NAMALWA (cell line): ENCODE data around the gene KHDRBS1.
"Not testable (repeated sequence)": the region's sequence is repeated elsewhere in the genome, so short reads cannot be mapped to it uniquely, and the experiment has no call there.

Source experiments
- DNase-seq: peaks from one replicate; pipeline ENCODE4 v3.0.0-alpha.2; 2015; ENCODE audit warnings: low spot score

KHDRBS1 gene

GRCh38 chr1:32013386-32014198 is at the start of gene KHDRBS1:
Gene KHDRBS1, plus strand, starts transcription at chr1:32013868. Its CDS starts 128 bp downstream, at chr1:32013996.
- peak; percentile 100 for DNase-seq

GRCh38 chr1:31970873-31971272 is 42.8 kb upstream of the KHDRBS1 start:
- DNase-seq = no peak

GRCh38 chr1:31976401-31976800 is 37.3 kb upstream of the KHDRBS1 start:
- no peak for DNase-seq

GRCh38 chr1:31977385-31978131 is 36.1 kb upstream of the KHDRBS1 start:
- DNase-seq = peak; percentile 47

- no peak for DNase-seq
Measured at GRCh38 chr1:31978843-31979400, 34.7 kb upstream of the KHDRBS1 start.

- DNase-seq = peak; percentile 63
Measured at GRCh38 chr1:31980835-31981455, 32.7 kb upstream of the KHDRBS1 start.

- no peak for DNase-seq
Measured at GRCh38 chr1:31981456-31981839, 32.2 kb upstream of the KHDRBS1 start.

- DNase-seq = peak; percentile 17
Measured at GRCh38 chr1:31981972-31982371, 31.7 kb upstream of the KHDRBS1 start.

GRCh38 chr1:31984419-31985347 is 29.0 kb upstream of the KHDRBS1 start:
- DNase-seq = peak; percentile 76

GRCh38 chr1:31985430-31985829 is 28.2 kb upstream of the KHDRBS1 start:
- DNase-seq = peak; percentile 83

- no peak for DNase-seq
Measured at GRCh38 chr1:31987135-31987619, 26.5 kb upstream of the KHDRBS1 start.

- no peak for DNase-seq
Measured at GRCh38 chr1:31989964-31990363, 23.7 kb upstream of the KHDRBS1 start.

- peak; percentile 43 for DNase-seq
Measured at GRCh38 chr1:31991182-31991581, 22.5 kb upstream of the KHDRBS1 start.

GRCh38 chr1:31995263-31995662 is 18.4 kb upstream of the KHDRBS1 start:
- DNase-seq = no peak

GRCh38 chr1:31996121-31996520 is 17.5 kb upstream of the KHDRBS1 start:
- DNase-seq = not testable (repeated sequence)

- DNase-seq = no peak
Measured at GRCh38 chr1:32001863-32002262, 11.8 kb upstream of the KHDRBS1 start.

- not testable (repeated sequence) for DNase-seq
Measured at GRCh38 chr1:32002285-32002684, 11.4 kb upstream of the KHDRBS1 start.

- peak; percentile 53 for DNase-seq
Measured at GRCh38 chr1:32005522-32005921, 8.1 kb upstream of the KHDRBS1 start.

GRCh38 chr1:32007591-32007940 is 6.1 kb upstream of the KHDRBS1 start:
- no peak for DNase-seq

- no peak for DNase-seq
Measured at GRCh38 chr1:32010246-32010645, 3.4 kb upstream of the KHDRBS1 start.

- DNase-seq = peak; percentile 28
Measured at GRCh38 chr1:32012709-32013385, 821 bp upstream of the KHDRBS1 start.
